OCI-M2 (cell line): Measurements from ENCODE around the gene CCDC88B.
"Not testable (repeated sequence)": the region's sequence is repeated elsewhere in the genome, so short reads cannot be mapped to it uniquely, and the experiment has no call there.

ENCODE experiments used
- DNase-seq: peaks from one replicate; lab custom pipeline; 2025; ENCODE audit not compliant: unreplicated experiment; lab: John Stamatoyannopoulos, UW

Gene CCDC88B

GRCh38 chr11:64304316-64305072, 35.5 kb upstream of the CCDC88B start:
- DNase-seq = peak; percentile 79

GRCh38 chr11:64305075-64305690, 34.8 kb upstream of the CCDC88B start, which contains the start of gene ESRRA:
Gene ESRRA, plus strand, starts transcription at chr11:64305524. Its CDS starts 1,656 bp downstream, at chr11:64307180.
- peak; percentile 89 for DNase-seq

DNA sequence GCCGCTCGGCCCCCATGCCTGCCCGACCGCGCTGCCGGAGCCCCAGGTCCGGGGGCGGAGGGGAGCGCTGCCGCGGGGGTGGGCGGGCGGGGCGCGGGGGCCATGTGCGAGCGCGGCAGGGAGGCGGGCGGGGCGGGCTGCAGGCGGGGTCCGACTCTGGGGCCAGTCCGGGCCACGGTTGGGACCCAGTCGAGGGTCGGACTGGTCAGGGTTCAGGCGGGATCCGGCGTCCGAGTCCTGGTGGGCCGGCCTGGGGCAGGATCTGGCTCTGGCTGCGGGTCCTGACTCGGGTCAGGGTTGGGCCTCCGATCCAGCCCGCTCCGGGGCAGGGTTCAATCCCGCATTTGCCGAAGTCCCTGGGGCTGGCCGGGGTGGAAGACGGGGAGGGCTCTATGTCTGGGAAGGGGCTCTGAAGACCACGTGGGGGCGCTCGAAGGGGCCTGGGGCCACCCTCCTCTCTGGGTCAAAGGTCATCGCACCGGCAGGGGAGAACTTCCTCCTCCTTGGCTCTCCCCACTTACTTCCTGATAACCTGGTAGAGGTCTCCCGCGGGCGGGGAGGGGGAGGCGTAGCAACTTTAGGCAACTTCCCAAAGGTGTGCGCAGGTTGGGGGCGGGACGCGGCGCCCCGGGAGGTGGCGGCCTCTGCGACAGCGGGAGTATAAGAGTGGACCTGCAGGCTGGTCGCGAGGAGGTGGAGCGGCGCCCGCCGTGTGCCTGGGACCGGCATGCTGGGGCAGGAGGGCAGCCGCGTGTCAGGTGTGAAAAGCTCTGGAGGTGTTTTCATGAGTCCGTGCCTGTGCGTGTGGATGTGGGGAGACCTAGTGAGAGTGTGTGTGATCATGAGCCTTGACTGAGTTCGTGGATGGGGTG, 34.1 kb upstream of the CCDC88B start:
- DNase-seq = peak; percentile 27

- DNase-seq = no peak
These were observed 33.5 kb upstream of the CCDC88B start for GRCh38 chr11:64306563-64306875.

- no peak for DNase-seq
These were observed 33.0 kb upstream of the CCDC88B start for GRCh38 chr11:64306876-64307622.

- not testable (repeated sequence) for DNase-seq
These were observed 32.2 kb upstream of the CCDC88B start for GRCh38 chr11:64307795-64308194.

DNA sequence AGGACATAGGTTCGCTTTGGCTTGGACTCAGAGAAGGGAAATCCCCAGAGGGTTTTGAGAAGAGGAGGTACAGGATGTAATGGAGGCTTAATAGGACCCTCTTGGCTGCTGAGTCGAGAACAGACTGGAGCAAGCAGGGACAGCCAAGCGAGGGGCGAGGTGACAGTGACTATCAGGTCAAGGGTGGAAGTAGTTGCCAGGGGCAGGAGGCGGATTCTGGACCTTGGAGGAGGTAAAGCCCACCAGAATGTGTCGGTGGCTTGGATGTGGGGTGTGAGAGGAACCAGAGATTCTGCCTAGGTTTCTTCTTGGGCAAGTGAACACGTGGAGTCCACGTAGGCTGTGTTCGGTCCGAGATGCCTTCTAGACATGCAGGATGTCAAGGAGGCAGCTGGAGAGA, 27.1 kb upstream of the CCDC88B start:
- no peak for DNase-seq

GRCh38 chr11:64313491-64314145, 26.4 kb upstream of the CCDC88B start:
- no peak for DNase-seq

DNA sequence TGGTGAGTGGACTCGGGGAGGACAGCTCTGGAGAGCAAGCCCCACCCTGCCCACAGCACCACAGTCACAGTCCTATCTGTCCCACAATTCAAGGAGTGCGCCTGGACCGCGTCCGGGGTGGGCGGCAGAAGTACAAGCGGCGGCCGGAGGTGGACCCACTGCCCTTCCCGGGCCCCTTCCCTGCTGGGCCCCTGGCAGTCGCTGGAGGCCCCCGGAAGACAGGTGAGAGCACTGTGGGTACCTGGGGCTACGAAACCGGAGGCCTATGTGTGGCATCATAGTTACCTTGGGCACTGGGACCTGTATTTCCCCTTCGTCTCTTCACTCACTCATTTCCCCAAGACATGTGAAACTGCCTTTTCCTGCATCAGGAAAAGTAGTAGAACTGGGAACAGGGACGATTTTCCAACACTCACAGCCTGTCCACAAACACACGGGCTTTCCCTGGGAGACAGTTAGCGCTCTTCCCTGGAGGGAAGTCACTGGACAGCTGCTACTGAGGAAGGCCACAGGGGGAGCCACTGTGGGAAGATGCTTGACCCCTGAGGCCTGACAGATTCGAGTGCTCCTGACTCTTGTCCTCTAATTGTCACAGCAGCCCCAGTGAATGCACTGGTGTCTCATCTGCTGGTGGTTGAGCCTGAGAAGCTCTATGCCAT, 25.7 kb upstream of the CCDC88B start:
- no peak for DNase-seq

- DNase-seq = no peak
These were observed 25.0 kb upstream of the CCDC88B start for GRCh38 chr11:64314805-64315561.

DNA sequence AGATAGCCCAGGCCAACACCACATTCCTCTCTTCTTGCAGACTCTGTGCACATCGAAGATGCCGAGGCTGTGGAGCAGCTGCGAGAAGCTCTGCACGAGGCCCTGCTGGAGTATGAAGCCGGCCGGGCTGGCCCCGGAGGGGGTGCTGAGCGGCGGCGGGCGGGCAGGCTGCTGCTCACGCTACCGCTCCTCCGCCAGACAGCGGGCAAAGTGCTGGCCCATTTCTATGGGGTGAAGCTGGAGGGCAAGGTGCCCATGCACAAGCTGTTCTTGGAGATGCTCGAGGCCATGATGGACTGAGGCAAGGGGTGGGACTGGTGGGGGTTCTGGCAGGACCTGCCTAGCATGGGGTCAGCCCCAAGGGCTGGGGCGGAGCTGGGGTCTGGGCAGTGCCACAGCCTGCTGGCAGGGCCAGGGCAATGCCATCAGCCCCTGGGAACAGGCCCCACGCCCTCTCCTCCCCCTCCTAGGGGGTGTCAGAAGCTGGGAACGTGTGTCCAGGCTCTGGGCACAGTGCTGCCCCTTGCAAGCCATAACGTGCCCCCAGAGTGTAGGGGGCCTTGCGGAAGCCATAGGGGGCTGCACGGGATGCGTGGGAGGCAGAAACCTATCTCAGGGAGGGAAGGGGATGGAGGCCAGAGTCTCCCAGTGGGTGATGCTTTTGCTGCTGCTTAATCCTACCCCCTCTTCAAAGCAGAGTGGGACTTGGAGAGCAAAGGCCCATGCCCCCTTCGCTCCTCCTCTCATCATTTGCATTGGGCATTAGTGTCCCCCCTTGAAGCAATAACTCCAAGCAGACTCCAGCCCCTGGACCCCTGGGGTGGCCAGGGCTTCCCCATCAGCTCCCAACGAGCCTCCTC, 24.1 kb upstream of the CCDC88B start:
- not testable (repeated sequence) for DNase-seq

GRCh38 chr11:64316672-64317324, 23.2 kb upstream of the CCDC88B start:
- no peak for DNase-seq

DNA sequence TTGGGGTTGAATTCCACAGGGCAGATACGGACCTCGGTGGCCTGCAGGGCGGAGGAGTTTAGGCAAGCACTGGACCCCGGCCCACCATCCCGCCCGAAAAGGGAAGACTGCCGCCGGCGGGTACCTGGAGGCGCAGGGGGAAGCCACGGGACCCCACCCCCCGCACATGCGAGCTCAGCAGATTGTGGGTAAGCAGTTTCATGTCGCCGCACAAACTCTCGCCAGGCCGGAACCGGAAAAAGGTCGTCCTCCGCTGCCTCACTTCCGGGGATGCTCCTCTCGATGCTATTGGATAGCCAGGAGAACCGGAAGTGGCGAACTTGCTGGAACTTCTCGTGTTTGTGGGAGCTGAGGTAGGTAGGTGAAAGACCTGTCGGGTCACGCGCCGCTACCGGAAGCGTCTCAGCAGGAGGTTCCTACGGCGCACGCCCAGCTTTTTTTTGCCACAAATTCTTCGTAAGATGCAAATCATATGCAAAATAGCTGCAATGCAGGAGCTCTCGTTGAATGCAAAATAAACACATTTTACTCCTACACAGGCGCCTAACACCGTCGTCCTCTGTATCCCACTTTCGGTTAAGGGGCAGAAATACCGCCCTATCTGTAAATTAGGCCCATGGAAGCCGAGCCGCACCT, 22.6 kb upstream of the CCDC88B start, which contains the start of gene TRMT112:
TSS of gene TRMT112 (minus strand) at position 235 of the 636 bp plus-strand sequence. CDS start at position 202, 33 bp downstream.
- DNase-seq = peak; percentile 76

DNA sequence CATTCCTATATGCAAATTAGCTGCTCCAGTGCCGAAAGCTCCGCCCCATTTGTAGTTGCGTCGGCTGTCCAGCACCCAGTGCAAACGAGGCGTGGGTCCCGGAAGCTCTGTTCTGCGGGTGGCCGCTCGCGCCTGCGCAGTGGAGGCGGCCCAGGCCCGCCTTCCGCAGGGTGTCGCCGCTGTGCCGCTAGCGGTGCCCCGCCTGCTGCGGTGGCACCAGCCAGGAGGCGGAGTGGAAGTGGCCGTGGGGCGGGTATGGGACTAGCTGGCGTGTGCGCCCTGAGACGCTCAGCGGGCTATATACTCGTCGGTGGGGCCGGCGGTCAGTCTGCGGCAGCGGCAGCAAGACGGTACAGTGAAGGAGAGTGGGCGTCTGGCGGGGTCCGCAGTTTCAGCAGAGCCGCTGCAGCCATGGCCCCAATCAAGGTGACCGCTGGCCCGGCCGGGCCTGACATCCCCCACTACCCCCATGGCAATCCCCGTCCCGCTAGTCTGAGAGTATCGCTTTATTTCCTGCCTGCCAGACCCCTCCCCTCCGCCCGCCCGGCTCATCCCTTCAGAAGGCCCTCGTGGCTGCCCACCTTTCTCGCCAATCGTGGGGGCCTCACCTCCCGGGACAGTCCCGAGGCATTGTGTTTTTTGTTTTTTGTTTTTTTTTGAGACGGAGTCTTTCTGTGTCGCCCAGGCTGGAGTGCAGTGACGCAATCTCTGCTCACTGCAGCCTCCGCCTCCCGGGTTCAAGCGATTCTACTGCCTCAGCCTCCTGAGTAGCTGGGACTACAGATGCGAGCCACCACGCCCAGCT, 21.8 kb upstream of the CCDC88B start, which contains the start of gene PRDX5:
TSS of gene PRDX5 (plus strand) at position 161 of the 805 bp plus-strand sequence. CDS start at position 256, 95 bp downstream.
- peak; percentile 57 for DNase-seq

- DNase-seq = no peak
These were observed 20.9 kb upstream of the CCDC88B start for GRCh38 chr11:64318766-64319761.
